Liver (tissue), 3 donors: ENCODE measurements around the gene TUBA4B.

Experiments used
- EGR1 ChIP-seq, 2 donors: IDR thresholded peaks; 2 replicates each; pipeline ENCODE4 v1.6.1; 2016 to 2018; ENCODE audit warnings: antibody characterized with exemption in 2 of 2, low read depth in 2 of 2
- FOXA1 ChIP-seq: IDR thresholded peaks from 2 replicates; pipeline ENCODE4 v1.6.1; 2016; ENCODE audit warnings: antibody characterized with exemption
- GABPA ChIP-seq, 2 donors: IDR thresholded peaks in 1 of 2; conservative IDR thresholded peaks in 1 of 2; 2 replicates each; pipeline ENCODE4 v1.6.1; 2016; ENCODE audit warnings: antibody characterized with exemption in 2 of 2, mild to moderate bottlenecking in 1 of 2, moderate library complexity in 1 of 2
- HNF4A ChIP-seq, 2 donors: conservative IDR thresholded peaks; 2 replicates each; pipeline ENCODE4 v1.6.1; 2016; ENCODE audit warnings: antibody characterized with exemption in 2 of 2, mild to moderate bottlenecking in 2 of 2
- JUND ChIP-seq, 2 donors: IDR thresholded peaks; 2 replicates each; pipeline ENCODE4 v1.6.1; 2016; ENCODE audit warnings: antibody characterized with exemption in 2 of 2
- NR2F2 ChIP-seq: IDR thresholded peaks from 2 replicates; pipeline ENCODE4 v1.6.1; 2016; ENCODE audit warnings: antibody characterized with exemption
- RAD21 ChIP-seq, 2 donors: IDR thresholded peaks; 2 replicates each; pipeline ENCODE4 v1.6.1; 2016; ENCODE audit warnings: antibody characterized with exemption in 2 of 2, mild to moderate bottlenecking in 2 of 2
- RXRA ChIP-seq, 2 donors: IDR thresholded peaks; 2 replicates each; pipeline ENCODE4 v1.6.1; 2017 to 2018; ENCODE audit warnings: antibody characterized with exemption in 2 of 2, mild to moderate bottlenecking in 1 of 2
- SP1 ChIP-seq: IDR thresholded peaks from 2 replicates; pipeline ENCODE4 v1.6.1; 2018; ENCODE audit warnings: antibody characterized with exemption, mild to moderate bottlenecking
- TAF1 ChIP-seq: conservative IDR thresholded peaks from 2 replicates; pipeline ENCODE4 v1.6.1; 2016; ENCODE audit warnings: antibody characterized with exemption, mild to moderate bottlenecking
- TF ChIP-seq, protein P1 (sequence below): fragments of 150-350 bp; IDR thresholded peaks from 2 replicates; pipeline ENCODE4 v1.5.1; 2017; ENCODE audit warnings: improper control_type of control experiment, low read depth, low read length; ENCODE audit not compliant: missing input control
- TF ChIP-seq, protein P2 (sequence below): IDR thresholded peaks from 2 replicates; pipeline ENCODE4 v1.6.1; 2016; ENCODE audit warnings: antibody characterized with exemption
- TF ChIP-seq, protein P3 (sequence below): IDR thresholded peaks from 2 replicates; pipeline ENCODE4 v1.6.1; 2016; ENCODE audit warnings: antibody characterized with exemption
- TF ChIP-seq, protein P4 (sequence below): IDR thresholded peaks from 2 replicates; pipeline ENCODE4 v1.6.1; 2016; ENCODE audit warnings: antibody characterized with exemption
- donor health status: healthy.
- donor health status: healthy.

DNA sequence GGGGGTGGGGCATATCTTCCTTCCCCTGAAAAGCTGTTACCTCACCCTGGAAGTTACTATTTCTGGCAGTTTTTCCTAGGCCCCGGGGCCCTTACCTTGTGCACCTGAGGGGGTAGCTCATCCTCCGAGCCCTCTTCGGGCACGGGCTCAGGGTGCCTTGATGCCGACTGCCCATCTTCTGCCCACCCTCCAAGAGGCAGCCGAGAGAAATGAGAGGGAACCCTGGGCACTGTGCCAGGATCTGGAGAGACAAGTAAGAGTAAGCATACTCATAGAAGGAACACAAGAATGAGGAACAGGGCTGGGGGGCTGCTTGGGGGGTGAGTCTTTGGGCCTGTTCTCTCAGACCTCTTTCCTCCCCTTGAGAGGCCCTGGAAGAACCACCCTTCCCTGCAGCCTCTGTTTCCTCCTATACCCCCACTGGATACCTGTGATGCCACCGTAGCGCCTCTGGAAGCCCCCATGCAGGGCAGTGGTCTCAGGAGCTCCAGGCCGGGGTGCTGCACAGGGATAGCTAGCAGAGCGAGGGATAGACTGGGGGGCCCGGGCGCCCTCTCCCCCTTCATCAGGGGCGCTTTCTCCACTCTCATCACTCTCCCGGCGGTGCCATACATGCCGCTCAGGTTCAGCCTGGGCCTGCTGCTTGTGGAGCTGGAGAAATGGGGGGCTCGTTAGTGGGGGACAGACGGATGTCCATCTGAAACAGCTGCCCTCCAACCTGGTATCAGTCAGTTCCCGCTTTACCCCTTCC, 32.2 kb upstream of the TUBA4B start:
- no peak for TF ChIP-seq JUND (IDR thresholded peaks at IDR 0.05)
- no peak for TF ChIP-seq SP1
- no peak for TF ChIP-seq TAF1
- TF ChIP-seq, protein P1, sequence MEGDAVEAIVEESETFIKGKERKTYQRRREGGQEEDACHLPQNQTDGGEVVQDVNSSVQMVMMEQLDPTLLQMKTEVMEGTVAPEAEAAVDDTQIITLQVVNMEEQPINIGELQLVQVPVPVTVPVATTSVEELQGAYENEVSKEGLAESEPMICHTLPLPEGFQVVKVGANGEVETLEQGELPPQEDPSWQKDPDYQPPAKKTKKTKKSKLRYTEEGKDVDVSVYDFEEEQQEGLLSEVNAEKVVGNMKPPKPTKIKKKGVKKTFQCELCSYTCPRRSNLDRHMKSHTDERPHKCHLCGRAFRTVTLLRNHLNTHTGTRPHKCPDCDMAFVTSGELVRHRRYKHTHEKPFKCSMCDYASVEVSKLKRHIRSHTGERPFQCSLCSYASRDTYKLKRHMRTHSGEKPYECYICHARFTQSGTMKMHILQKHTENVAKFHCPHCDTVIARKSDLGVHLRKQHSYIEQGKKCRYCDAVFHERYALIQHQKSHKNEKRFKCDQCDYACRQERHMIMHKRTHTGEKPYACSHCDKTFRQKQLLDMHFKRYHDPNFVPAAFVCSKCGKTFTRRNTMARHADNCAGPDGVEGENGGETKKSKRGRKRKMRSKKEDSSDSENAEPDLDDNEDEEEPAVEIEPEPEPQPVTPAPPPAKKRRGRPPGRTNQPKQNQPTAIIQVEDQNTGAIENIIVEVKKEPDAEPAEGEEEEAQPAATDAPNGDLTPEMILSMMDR: no peak
- TF ChIP-seq HNF4A (conservative IDR thresholded peaks at IDR 0.05): no peak
- TF ChIP-seq NR2F2: no peak
- no peak for TF ChIP-seq RAD21 (IDR thresholded peaks at IDR 0.05)
- TF ChIP-seq, protein P2, sequence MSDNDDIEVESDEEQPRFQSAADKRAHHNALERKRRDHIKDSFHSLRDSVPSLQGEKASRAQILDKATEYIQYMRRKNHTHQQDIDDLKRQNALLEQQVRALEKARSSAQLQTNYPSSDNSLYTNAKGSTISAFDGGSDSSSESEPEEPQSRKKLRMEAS: no peak
- no peak for TF ChIP-seq FOXA1
- no peak for TF ChIP-seq EGR1 (IDR thresholded peaks at IDR 0.05; ENCODE audit: low read depth in 2 of 2)
- TF ChIP-seq, protein P3, sequence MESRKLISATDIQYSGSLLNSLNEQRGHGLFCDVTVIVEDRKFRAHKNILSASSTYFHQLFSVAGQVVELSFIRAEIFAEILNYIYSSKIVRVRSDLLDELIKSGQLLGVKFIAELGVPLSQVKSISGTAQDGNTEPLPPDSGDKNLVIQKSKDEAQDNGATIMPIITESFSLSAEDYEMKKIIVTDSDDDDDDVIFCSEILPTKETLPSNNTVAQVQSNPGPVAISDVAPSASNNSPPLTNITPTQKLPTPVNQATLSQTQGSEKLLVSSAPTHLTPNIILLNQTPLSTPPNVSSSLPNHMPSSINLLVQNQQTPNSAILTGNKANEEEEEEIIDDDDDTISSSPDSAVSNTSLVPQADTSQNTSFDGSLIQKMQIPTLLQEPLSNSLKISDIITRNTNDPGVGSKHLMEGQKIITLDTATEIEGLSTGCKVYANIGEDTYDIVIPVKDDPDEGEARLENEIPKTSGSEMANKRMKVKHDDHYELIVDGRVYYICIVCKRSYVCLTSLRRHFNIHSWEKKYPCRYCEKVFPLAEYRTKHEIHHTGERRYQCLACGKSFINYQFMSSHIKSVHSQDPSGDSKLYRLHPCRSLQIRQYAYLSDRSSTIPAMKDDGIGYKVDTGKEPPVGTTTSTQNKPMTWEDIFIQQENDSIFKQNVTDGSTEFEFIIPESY: no peak
- no peak for TF ChIP-seq GABPA (IDR thresholded peaks at IDR 0.05 in 1 of 2, conservative IDR thresholded peaks at IDR 0.05 in 1 of 2)
- TF ChIP-seq RXRA (IDR thresholded peaks at IDR 0.05): no peak
- TF ChIP-seq, protein P4, sequence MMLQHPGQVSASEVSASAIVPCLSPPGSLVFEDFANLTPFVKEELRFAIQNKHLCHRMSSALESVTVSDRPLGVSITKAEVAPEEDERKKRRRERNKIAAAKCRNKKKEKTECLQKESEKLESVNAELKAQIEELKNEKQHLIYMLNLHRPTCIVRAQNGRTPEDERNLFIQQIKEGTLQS: no peak
